GM12878 (cell line): ENCODE data around the gene BACE2. TPM values are rescaled to one million over a fixed set of nuclear protein-coding genes. Genes with fewer than 3 reads are reported as not detected.
"Not testable (repeated sequence)": the region's sequence is repeated elsewhere in the genome, so short reads cannot be mapped to it uniquely, and the experiment has no call there.

Experiments used
- ATAC-seq: fragments of 200-7000 bp; cut with Tn5 transposase; 3 replicates; pipeline ENCODE4 v1.9.1; 2020; ENCODE audit warnings: mild to moderate bottlenecking, moderate library complexity
- BruUV-seq: library from RNA; stranded (reverse); fragments of 400-500 nt; replicated peaks from 2 replicates; lab custom pipeline; 2021; lab: Mats Ljungman, UMichigan
- CTCF ChIA-PET: fragments of 300-600 bp; sonication (Branson Sonifier 250); formaldehyde crosslinking; extraction: SDS; loops from one replicate; lab custom pipeline; 2021; ENCODE audit warnings: inconsistent platforms; lab: Yijun Ruan, JAX
- POLR2A ChIA-PET: fragments of 350-600 bp; formaldehyde crosslinking; extraction: SDS; loops from one replicate; lab custom pipeline; 2021; ENCODE audit warnings: inconsistent platforms; lab: Charles Lee
- RAD21 ChIA-PET: fragments of 300-600 bp; sonication (Branson Sonifier 250); formaldehyde crosslinking; loops from one replicate; lab custom pipeline; 2023; ENCODE audit warnings: antibody characterized with exemption; ENCODE audit not compliant: unreplicated experiment; lab: Charles Lee
- SMC1A ChIA-PET: fragments of 300-600 bp; sonication (Branson Sonifier 250); formaldehyde crosslinking; loops from one replicate; lab custom pipeline; 2023; ENCODE audit not compliant: unreplicated experiment, uncharacterized antibody; lab: Charles Lee
- DNase-seq: peaks from one replicate; pipeline ENCODE4 v3.0.0-alpha.2; 2011; ENCODE audit warnings: low read depth, low spot score
- FAIRE-seq: peaks from 3 replicates; lab custom pipeline; 2011; peaks lifted over from hg19 to GRCh38; lab: Jason Lieb, UNC
- H2AFZ ChIP-seq: 2 replicates; pipeline ENCODE4 v1.6.0; 2011; ENCODE audit warnings: low read depth, low read length, control low read depth; ENCODE audit not compliant: control insufficient read depth
- H3K27ac ChIP-seq: 2 replicates; pipeline ENCODE4 v1.5.1; 2011; ENCODE audit warnings: control low read depth; ENCODE audit not compliant: control insufficient read depth, insufficient read depth
- H3K27me3 ChIP-seq, 2 experiments: replicated peaks in 1 of 2; 2 replicates each; pipeline versions ENCODE4 v1.6.0 to v1.6.1; 2011; ENCODE audit warnings: low read length in 1 of 2; ENCODE audit not compliant: control insufficient read depth in 2 of 2, insufficient read depth in 2 of 2
- H3K36me3 ChIP-seq, 2 experiments: 2 replicates each; pipeline ENCODE4 v1.5.1; 2011; ENCODE audit warnings: low read length in 1 of 2; ENCODE audit not compliant: control insufficient read depth in 2 of 2, insufficient read depth in 2 of 2
- H3K4me1 ChIP-seq: 2 replicates; pipeline ENCODE4 v1.6.1; 2011; ENCODE audit warnings: mild to moderate bottlenecking, low read length, moderate library complexity, mixed read lengths; ENCODE audit not compliant: control insufficient read depth, insufficient read depth
- H3K4me2 ChIP-seq: 2 replicates; pipeline ENCODE4 v1.6.0; 2011; ENCODE audit warnings: control low read depth; ENCODE audit not compliant: control insufficient read depth, insufficient read depth
- H3K4me3 ChIP-seq: fragments of 200-600 bp; sonication (generic); 2 replicates; pipeline ENCODE4 v1.5.1; 2016
- H3K79me2 ChIP-seq: 2 replicates; pipeline ENCODE4 v1.6.0; 2011; ENCODE audit warnings: low read length; ENCODE audit not compliant: control insufficient read depth, insufficient read depth
- H3K9ac ChIP-seq: 2 replicates; pipeline ENCODE4 v1.8.0; 2011; ENCODE audit warnings: low read length, control low read depth, mixed read lengths; ENCODE audit not compliant: control insufficient read depth, insufficient read depth
- H3K9me3 ChIP-seq: replicated peaks from 3 replicates; pipeline ENCODE4 v1.5.1; 2011; ENCODE audit warnings: mild to moderate bottlenecking, low read length; ENCODE audit not compliant: control insufficient read depth, insufficient read depth
- H4K20me1 ChIP-seq: 2 replicates; pipeline ENCODE4 v1.6.0; 2011; ENCODE audit not compliant: control insufficient read depth, insufficient read depth
- EED ChIP-seq: sonication (generic); IDR thresholded peaks from 2 replicates; pipeline ENCODE4 v1.6.1; 2016; ENCODE audit warnings: antibody characterized with exemption, low read depth
- JUND ChIP-seq: IDR thresholded peaks from 2 replicates; pipeline ENCODE4 v1.6.1; 2012; ENCODE audit warnings: low read depth, mild to moderate bottlenecking, low read length, improper control_type of control experiment, moderate library complexity
- MEF2B ChIP-seq: fragments of 450-650 bp; IDR thresholded peaks from 2 replicates; pipeline ENCODE4 v1.6.1; 2018; ENCODE audit warnings: mild to moderate bottlenecking, moderate library complexity; ENCODE audit not compliant: partially characterized antibody, poor library complexity, severe bottlenecking
- NFYB ChIP-seq: IDR thresholded peaks from 2 replicates; pipeline ENCODE4 v1.6.1; 2011; ENCODE audit warnings: low read depth, mild to moderate bottlenecking, low read length, improper control_type of control experiment, moderate library complexity; ENCODE audit not compliant: insufficient read depth
- SIX5 ChIP-seq: IDR thresholded peaks from 2 replicates; pipeline ENCODE4 v1.6.1; 2011; ENCODE audit warnings: mild to moderate bottlenecking, low read depth, low read length, moderate library complexity; ENCODE audit not compliant: severe bottlenecking
- TCF12 ChIP-seq: IDR thresholded peaks from 2 replicates; pipeline ENCODE4 v1.6.1; 2011; ENCODE audit warnings: low read depth, mild to moderate bottlenecking, low read length
- WRNIP1 ChIP-seq: IDR thresholded peaks from 2 replicates; pipeline ENCODE4 v1.6.1; 2011; ENCODE audit warnings: low read depth, low read length, improper control_type of control experiment, borderline replicate concordance
- ZNF274 ChIP-seq: IDR thresholded peaks from one replicate; pipeline ENCODE4 v1.8.0; 2011; ENCODE audit not compliant: insufficient read length, insufficient read depth
- ZSCAN29 ChIP-seq: fragments of 450-650 bp; IDR thresholded peaks from 2 replicates; pipeline ENCODE4 v1.6.1; 2017; ENCODE audit warnings: mild to moderate bottlenecking, moderate library complexity
- WGBS: methylation state at CpG from one replicate; pipeline ENCODE4 v1.1.6; 2016; ENCODE audit warnings: low lambda C conversion rate; ENCODE audit not compliant: insufficient replicate concordance, insufficient coverage; ENCODE audit errors: missing lambda C conversion rate; 5-methylcytosine and 5-hydroxymethylcytosine counted together
- in situ Hi-C: fragments of 300-500 bp; cut with MboI; formaldehyde crosslinking; loops from 9 replicates; pipeline ENCODE4 v1.14.3; 2018; ENCODE audit warnings: mixed read lengths
- intact Hi-C: fragments of 100-400 bp; cut with micrococcal nuclease; formaldehyde crosslinking; loops from one replicate; pipeline ENCODE4 v1.14.2; 2022; ENCODE audit not compliant: unreplicated experiment
- polyA plus RNA-seq, 11 experiments: library from polyadenylated mRNA; depleted of rRNA in 4 of 11; unstranded in 6 of 11; stranded (reverse) in 5 of 11; fragments of >200 nt; fragmentation: Nextera tagmentation in 4 of 11; fragmentation: Illumina TruSeq in 1 of 11; extraction: Ambion mirVana in 4 of 11; extraction: Trizol in 1 of 11; gene quantifications; 1 replicate in 1 of 11; 2 replicates in 10 of 11; pipeline versions ENCODE4 v1.2.1 to v1.2.3, GENCODE V29; 2011 to 2016; ENCODE audit warnings: inconsistent platforms in 2 of 11, missing spikeins in 2 of 11, low read depth in 1 of 11
- total RNA-seq, 4 experiments: library from RNA; depleted of rRNA in 3 of 4; stranded (reverse); fragments of >200 nt in 3 of 4; fragmentation: Illumina TruSeq in 1 of 4; extraction: Trizol in 1 of 4; gene quantifications; 2 replicates each; pipeline versions ENCODE4 v1.2.1 to v1.2.3, GENCODE V29; 2013 to 2021
- TF ChIP-seq, protein P1 (sequence below): fragments of 450-650 bp; IDR thresholded peaks from 2 replicates; pipeline ENCODE4 v1.6.1; 2016; ENCODE audit warnings: mild to moderate bottlenecking, moderate library complexity, borderline replicate concordance

The BACE2 gene
- total and polyA plus RNA-seq, 10 of the 15 experiments (the other 5 are each of a cell fraction or from before 2014, with no cell fraction given): 0.04 to 0.69 (median 0.18) TPM; not detected in 5

DNA sequence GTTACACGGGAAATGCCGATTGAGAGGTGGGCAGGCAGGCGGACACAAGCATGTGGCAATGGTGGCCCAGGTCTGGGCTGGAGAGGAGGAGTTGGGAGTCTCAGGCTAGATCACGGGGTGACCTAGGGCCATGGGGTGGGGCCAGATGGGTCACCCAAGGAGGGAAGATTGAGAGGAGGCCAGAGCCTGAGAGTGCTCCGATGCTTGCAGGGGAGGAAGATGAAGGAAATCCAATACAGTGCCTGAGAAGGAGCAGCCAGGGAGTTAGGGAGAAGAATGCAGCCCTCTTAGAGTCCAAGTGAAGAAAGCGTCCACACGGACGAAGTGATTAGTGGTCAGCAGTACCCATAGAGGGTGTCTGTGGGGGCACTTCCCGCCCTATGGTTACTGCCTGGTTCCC is 87.2 kb downstream of the BACE2 start (continued):
- TF ChIP-seq MEF2B: no peak
- TF ChIP-seq ZNF274: no peak

DNA sequence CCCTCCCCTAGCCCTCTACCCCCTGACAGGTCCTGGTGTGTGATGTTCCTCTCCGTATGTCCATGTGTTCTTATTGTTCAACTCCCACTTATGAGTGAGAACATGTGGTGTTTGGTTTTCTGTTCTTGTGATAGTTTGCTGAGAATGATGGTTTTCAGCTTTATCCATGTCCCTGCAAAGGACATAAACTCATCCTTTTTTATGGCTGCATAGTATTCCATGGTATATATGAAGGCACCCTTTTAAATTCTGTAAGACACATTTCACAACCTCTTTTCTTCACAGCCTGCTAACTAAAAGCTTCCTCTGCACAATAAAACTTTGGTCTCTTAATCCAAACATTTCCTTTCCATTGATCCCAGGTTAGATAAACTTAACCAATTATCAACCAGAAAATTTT is 88.3 kb downstream of the BACE2 start:
- CTCF ChIA-PET: not testable (repeated sequence)

DNA sequence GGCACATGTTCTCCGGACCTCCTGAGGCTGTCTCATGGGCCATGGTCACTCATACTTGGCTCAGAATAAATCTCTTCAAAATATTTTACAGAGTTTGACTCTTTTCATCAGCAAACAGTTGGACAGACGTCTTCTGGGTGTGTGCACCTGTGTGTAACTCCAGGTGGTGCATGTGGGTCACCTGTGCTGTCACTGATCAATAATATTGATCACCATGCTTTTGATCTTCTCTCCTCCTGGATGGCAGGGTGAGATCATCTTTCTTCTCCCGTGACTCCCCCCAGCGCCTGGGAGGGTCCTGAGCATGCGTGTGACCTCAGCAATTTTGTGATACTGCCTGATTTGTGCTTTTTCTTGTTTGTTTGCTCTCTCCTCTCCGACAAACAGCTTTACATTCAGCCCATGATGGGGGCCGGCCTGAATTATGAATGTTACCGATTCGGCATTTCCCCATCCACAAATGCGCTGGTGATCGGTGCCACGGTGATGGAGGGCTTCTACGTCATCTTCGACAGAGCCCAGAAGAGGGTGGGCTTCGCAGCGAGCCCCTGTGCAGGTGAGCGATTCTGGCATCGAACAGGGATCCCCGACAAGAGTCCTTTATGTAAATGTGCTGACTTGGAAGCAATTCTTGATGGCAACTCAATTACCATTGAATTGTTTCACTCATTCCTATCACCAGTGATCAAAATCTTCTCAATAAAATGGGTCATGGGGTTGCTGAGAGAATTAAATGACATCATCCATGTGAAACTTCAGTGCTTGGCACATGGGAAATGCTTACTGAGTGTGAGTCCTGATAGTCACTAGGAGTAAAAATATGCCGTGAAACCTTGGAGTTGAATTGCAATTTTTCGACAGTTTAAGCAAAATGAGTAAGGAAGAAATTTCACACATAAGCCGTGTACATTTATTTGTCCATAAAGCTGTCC is 89.1 kb downstream of the BACE2 start:
- H3K4me1 ChIP-seq: no peaks in the 10 kb centered on the region
- POLR2A ChIA-PET: no interaction called here
- no peak overlapping the region for H3K4me2 ChIP-seq
- SMC1A ChIA-PET: no interaction called here
- no peaks in the 10 kb centered on the region for H3K79me2 ChIP-seq
- no peaks in the 10 kb centered on the region for H4K20me1 ChIP-seq
- no peak overlapping the region for H3K4me3 ChIP-seq
- H3K27me3 ChIP-seq: no peaks in the 10 kb centered on the region; a peak in 1 of 4 replicates
- H3K27ac ChIP-seq: no peak overlapping the region
- CTCF ChIA-PET: no interaction called here
- intact Hi-C loops (no loop called here), in situ Hi-C loops (no loop called here)
- ATAC-seq (no peak), FAIRE-seq (no peak), DNase-seq (no peak)
- no peak overlapping the region for H2AFZ ChIP-seq
- no peaks in the 10 kb centered on the region for H3K36me3 ChIP-seq
- H3K9me3 ChIP-seq: no peaks in the 10 kb centered on the region; the same call in 2 of the 3 replicates
- no peak for TF ChIP-seq EED
- TF ChIP-seq, protein P1, sequence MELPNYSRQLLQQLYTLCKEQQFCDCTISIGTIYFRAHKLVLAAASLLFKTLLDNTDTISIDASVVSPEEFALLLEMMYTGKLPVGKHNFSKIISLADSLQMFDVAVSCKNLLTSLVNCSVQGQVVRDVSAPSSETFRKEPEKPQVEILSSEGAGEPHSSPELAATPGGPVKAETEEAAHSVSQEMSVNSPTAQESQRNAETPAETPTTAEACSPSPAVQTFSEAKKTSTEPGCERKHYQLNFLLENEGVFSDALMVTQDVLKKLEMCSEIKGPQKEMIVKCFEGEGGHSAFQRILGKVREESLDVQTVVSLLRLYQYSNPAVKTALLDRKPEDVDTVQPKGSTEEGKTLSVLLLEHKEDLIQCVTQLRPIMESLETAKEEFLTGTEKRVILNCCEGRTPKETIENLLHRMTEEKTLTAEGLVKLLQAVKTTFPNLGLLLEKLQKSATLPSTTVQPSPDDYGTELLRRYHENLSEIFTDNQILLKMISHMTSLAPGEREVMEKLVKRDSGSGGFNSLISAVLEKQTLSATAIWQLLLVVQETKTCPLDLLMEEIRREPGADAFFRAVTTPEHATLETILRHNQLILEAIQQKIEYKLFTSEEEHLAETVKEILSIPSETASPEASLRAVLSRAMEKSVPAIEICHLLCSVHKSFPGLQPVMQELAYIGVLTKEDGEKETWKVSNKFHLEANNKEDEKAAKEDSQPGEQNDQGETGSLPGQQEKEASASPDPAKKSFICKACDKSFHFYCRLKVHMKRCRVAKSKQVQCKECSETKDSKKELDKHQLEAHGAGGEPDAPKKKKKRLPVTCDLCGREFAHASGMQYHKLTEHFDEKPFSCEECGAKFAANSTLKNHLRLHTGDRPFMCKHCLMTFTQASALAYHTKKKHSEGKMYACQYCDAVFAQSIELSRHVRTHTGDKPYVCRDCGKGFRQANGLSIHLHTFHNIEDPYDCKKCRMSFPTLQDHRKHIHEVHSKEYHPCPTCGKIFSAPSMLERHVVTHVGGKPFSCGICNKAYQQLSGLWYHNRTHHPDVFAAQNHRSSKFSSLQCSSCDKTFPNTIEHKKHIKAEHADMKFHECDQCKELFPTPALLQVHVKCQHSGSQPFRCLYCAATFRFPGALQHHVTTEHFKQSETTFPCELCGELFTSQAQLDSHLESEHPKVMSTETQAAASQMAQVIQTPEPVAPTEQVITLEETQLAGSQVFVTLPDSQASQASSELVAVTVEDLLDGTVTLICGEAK: no peak
- no peak for TF ChIP-seq NFYB
- no peak for TF ChIP-seq ZSCAN29
- no peak for TF ChIP-seq JUND
- no peak for TF ChIP-seq WRNIP1
- no peak for TF ChIP-seq TCF12
- TF ChIP-seq SIX5: no peak
- BruUV-seq: no TSS peak
- RAD21 ChIA-PET: no interaction called here
- H3K9ac ChIP-seq: no peak overlapping the region
- 60% methylated on average over 22 of the region's 22 CpGs for WGBS

More for the DNA sequence above, 88.3 kb downstream of the BACE2 start:
- H3K4me3 ChIP-seq, H3K4me2 ChIP-seq, H3K79me2 ChIP-seq, DNase-seq, H3K36me3 ChIP-seq, H4K20me1 ChIP-seq, SMC1A ChIA-PET, POLR2A ChIA-PET, H3K27me3 ChIP-seq, H3K27ac ChIP-seq, FAIRE-seq, BruUV-seq, in situ Hi-C loops, RAD21 ChIA-PET, H3K9me3 ChIP-seq, H2AFZ ChIP-seq, H3K9ac ChIP-seq, intact Hi-C loops, H3K4me1 ChIP-seq, ATAC-seq: not testable (repeated sequence)
- 77% methylated on average over 1 of the region's 1 CpG for WGBS
